ENCODE data around the gene SCARB1.

Gene SCARB1

GRCh38 chr12:124878795-124879516, 15.3 kb upstream of the SCARB1 start:
- DNase-seq (ENCODE audit: low read depth) = no peak
- TF ChIP-seq, protein P1, sequence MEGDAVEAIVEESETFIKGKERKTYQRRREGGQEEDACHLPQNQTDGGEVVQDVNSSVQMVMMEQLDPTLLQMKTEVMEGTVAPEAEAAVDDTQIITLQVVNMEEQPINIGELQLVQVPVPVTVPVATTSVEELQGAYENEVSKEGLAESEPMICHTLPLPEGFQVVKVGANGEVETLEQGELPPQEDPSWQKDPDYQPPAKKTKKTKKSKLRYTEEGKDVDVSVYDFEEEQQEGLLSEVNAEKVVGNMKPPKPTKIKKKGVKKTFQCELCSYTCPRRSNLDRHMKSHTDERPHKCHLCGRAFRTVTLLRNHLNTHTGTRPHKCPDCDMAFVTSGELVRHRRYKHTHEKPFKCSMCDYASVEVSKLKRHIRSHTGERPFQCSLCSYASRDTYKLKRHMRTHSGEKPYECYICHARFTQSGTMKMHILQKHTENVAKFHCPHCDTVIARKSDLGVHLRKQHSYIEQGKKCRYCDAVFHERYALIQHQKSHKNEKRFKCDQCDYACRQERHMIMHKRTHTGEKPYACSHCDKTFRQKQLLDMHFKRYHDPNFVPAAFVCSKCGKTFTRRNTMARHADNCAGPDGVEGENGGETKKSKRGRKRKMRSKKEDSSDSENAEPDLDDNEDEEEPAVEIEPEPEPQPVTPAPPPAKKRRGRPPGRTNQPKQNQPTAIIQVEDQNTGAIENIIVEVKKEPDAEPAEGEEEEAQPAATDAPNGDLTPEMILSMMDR (IDR thresholded peaks at IDR 0.05; ENCODE audit: low read length, missing control alignments) = no peak
- H3K4me3 ChIP-seq (replicated peaks; ENCODE audit: low read depth, low read length) = no peak overlapping the region

- TF ChIP-seq, protein P1 (IDR thresholded peaks at IDR 0.05; ENCODE audit: low read length, missing control alignments) = no peak
- H3K4me3 ChIP-seq (replicated peaks; ENCODE audit: low read depth, low read length) = no peak overlapping the region
- no peak for DNase-seq (ENCODE audit: low read depth)
Observed at GRCh38 chr12:124877423-124877822, 13.8 kb upstream of the SCARB1 start.

DNA sequence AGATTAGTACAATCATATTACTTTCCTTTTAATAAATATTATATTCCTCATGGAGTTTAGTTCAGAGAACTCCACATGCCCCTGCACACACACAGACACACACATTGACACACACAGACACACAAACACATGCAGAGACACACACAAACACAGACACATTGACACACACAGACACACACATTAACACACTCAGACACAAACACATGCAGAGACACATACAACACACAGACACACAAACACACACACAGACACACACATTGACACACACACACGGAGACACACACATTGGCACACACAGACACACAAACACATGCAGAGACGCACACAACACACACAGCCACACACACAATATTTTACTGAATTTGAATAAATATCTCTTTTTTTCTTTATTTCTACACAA, 12.5 kb upstream of the SCARB1 start:
- TF ChIP-seq, protein P1 (IDR thresholded peaks at IDR 0.05; ENCODE audit: low read length, missing control alignments) = no peak
- no peak for DNase-seq (ENCODE audit: low read depth)
- no peak overlapping the region for H3K4me3 ChIP-seq (replicated peaks; ENCODE audit: low read depth, low read length)

- DNase-seq (ENCODE audit: low read depth) = no peak
- TF ChIP-seq, protein P1 (IDR thresholded peaks at IDR 0.05; ENCODE audit: low read length, missing control alignments) = no peak
Observed at GRCh38 chr12:124875803-124876132, 12.1 kb upstream of the SCARB1 start.

DNA sequence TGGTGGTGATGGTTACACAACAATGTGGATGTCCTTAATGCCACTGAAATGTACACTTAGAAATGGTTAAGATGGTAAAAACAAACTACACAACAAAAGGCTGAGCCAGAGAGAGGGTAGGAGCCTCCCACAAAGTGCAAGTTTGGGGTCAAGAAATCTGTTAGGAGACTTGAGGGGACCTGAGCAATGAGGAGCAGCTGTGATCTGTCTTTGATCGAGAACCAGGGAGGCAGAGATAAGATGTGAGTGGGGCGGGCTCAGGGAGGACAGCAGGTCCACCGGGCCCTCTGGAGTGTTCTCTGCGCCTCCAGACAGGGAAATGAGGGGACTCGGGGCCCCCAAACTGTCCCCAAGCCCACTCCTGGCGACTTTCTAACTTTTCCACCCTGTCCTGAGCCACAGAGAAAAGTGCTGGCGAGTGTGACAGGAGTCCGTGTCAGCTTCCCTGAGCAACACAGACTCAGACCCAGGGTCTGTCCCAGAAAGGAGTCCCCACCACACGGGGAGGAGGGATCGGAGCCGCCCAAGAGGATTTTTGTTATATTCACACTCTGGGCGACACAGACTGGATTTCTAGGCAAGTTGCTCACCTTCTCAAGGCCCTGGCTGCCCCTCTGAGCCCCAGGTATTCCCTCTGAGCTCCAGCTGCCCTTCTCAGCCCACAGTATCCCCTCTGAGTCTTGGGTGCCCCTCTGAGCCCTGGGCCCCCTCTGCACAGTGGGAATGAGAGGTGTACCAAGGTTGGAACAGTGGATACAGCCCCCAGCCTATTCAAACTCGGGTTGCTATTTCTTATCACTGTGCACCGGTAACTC, 11.5 kb upstream of the SCARB1 start:
- TF ChIP-seq, protein P1 (IDR thresholded peaks at IDR 0.05; ENCODE audit: low read length, missing control alignments) = no peak
- H3K4me3 ChIP-seq (replicated peaks; ENCODE audit: low read depth, low read length) = no peak overlapping the region
- DNase-seq (ENCODE audit: low read depth) = no peak

More at GRCh38 chr12:124875803-124876132, 12.1 kb upstream of the SCARB1 start:
- H3K4me3 ChIP-seq (replicated peaks; ENCODE audit: low read depth, low read length) = no peak overlapping the region

GRCh38 chr12:124874188-124874587, 10.5 kb upstream of the SCARB1 start:
- TF ChIP-seq, protein P1 (IDR thresholded peaks at IDR 0.05; ENCODE audit: low read length, missing control alignments) = no peak
- no peak for DNase-seq (ENCODE audit: low read depth)
- no peak overlapping the region for H3K4me3 ChIP-seq (replicated peaks; ENCODE audit: low read depth, low read length)
